HG02973 (cell line): ENCODE data around the gene DIS3L.
"Not testable (repeated sequence)": the region's sequence is repeated elsewhere in the genome, so short reads cannot be mapped to it uniquely, and the experiment has no call there.

Experiments used
- ATAC-seq: cut with Tn5 transposase; IDR thresholded peaks from one replicate; pipeline ENCODE4 v1.9.1; 2021; ENCODE audit warnings: moderate library complexity; ENCODE audit not compliant: unreplicated experiment

The DIS3L gene

GRCh38 chr15:66276546-66276945, 16.8 kb upstream of the DIS3L start:
- no peak for ATAC-seq

- ATAC-seq: no peak
Observed at GRCh38 chr15:66278056-66278455, 15.3 kb upstream of the DIS3L start.

- ATAC-seq: no peak
Observed at GRCh38 chr15:66278671-66279070, 14.7 kb upstream of the DIS3L start.

- no peak for ATAC-seq
Observed at GRCh38 chr15:66284271-66284670, 9.1 kb upstream of the DIS3L start.

GRCh38 chr15:66285533-66286280, 7.7 kb upstream of the DIS3L start:
- ATAC-seq: no peak

- ATAC-seq: no peak
Observed at GRCh38 chr15:66287461-66288057, 5.8 kb upstream of the DIS3L start.

- no peak for ATAC-seq
Observed at GRCh38 chr15:66288093-66288492, 5.3 kb upstream of the DIS3L start.

- ATAC-seq: no peak
Observed at GRCh38 chr15:66288551-66289185, 4.7 kb upstream of the DIS3L start.

- no peak for ATAC-seq
Observed at GRCh38 chr15:66290007-66290406, 3.4 kb upstream of the DIS3L start.

- ATAC-seq: no peak
Observed at GRCh38 chr15:66290518-66290917, 2.9 kb upstream of the DIS3L start.

GRCh38 chr15:66291816-66292570, 1.4 kb upstream of the DIS3L start:
- ATAC-seq: no peak

GRCh38 chr15:66292571-66293418, 573 bp upstream of the DIS3L start:
- ATAC-seq: no peak

- ATAC-seq: no peak
Observed at GRCh38 chr15:66294157-66294931, 976 bp downstream of the DIS3L start.

GRCh38 chr15:66294932-66295235, 1.5 kb downstream of the DIS3L start:
- ATAC-seq: no peak

GRCh38 chr15:66296186-66296585, 2.8 kb downstream of the DIS3L start:
- ATAC-seq: no peak

- no peak for ATAC-seq
Observed at GRCh38 chr15:66298803-66299251, 5.5 kb downstream of the DIS3L start.

GRCh38 chr15:66302489-66303278, 9.3 kb downstream of the DIS3L start:
- no peak for ATAC-seq

GRCh38 chr15:66304425-66304824, 11.1 kb downstream of the DIS3L start:
- not testable (repeated sequence) for ATAC-seq

- ATAC-seq: no peak
Observed at GRCh38 chr15:66306381-66306780, 13.0 kb downstream of the DIS3L start.
